Measurements from ENCODE around the gene PPP3CA. TPM values are rescaled to one million over a fixed set of nuclear protein-coding genes. Genes with fewer than 3 reads are reported as not detected.

The PPP3CA gene
- total and polyA plus RNA-seq, 2 of the 13 experiments (the other 11 are each of a cell fraction or from before 2014, with no cell fraction given), result 4.8 to 13.2 TPM

DNA sequence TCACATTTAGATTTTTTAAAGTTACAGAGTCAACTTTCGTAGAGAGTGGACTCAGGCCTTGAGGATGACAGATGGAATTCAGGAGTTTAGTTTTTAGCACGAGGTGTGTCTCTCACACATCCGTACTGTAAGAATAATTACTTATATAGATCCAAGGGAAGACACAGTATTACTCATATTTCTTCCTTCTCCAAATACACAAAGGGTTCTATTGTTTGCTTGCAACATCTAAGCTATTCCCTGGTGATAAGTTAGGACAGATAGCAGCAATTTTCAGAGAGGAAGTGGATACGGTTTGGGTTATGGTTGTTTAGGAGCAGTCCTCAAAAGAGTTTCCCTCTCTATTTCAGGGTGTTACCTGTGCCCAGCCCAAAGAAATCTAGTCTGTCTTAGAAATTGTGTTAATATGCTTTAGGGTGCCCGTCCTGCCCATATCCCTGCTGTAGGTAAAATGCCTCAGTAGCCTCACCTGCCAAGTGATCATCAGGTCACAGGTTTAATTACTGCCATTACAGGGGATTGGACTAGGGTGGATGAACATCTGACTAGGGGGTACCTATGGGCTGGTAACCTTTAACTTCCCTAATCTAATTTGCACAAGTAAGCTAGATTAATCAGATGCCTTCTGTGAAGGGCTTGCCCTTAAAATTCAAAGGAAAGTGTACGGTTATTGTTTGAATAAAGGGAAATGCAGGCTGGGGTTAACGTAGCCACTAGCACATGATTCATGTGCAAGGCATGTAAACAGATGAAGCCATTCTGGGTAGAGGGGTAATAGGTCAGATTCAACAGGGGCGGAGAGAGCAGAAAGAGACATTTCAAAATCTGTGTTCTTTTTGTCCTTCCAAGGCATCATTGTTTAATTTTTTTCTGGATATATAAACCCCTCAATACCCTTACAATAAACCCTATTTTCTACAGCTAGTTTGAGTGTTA is 8.7 kb upstream of the PPP3CA start (continued):
- TF ChIP-seq ZHX2 (IDR thresholded peaks at IDR 0.05; ENCODE audit: low read depth) (no peak), ZHX2 (CRISPR knock-in tag; IDR thresholded peaks at IDR 0.05; ENCODE audit: borderline replicate concordance) (no peak), ZBTB3 (CRISPR knock-in tag; IDR thresholded peaks at IDR 0.05; ENCODE audit: borderline replicate concordance, low read depth) (no peak), LCORL (IDR thresholded peaks at IDR 0.05) (no peak), LCORL (CRISPR knock-in tag; IDR thresholded peaks at IDR 0.05) (peak; percentile 53; the same call in 1 of the 2 replicates), ZNF513 (CRISPR knock-in tag; conservative IDR thresholded peaks at IDR 0.05) (no peak), PHB2 (IDR thresholded peaks at IDR 0.05; ENCODE audit: partially characterized antibody) (no peak), JUND (CRISPR knock-in tag; IDR thresholded peaks at IDR 0.05) (peak; percentile 94), ELF3 (CRISPR knock-in tag; IDR thresholded peaks at IDR 0.05) (peak; percentile 76), TMF1 (CRISPR knock-in tag; IDR thresholded peaks at IDR 0.05; ENCODE audit: low read depth) (no peak), FOXA3 (CRISPR knock-in tag; IDR thresholded peaks at IDR 0.05) (peak; percentile 91), ZNF180 (CRISPR knock-in tag; IDR thresholded peaks at IDR 0.05; ENCODE audit: borderline replicate concordance, low read depth) (no peak), MAFF (IDR thresholded peaks at IDR 0.05; ENCODE audit: low read depth, low read length) (0 out of 2 replicates have a peak, but pooled peaks have one; percentile 1), ZNF652 (CRISPR knock-in tag; IDR thresholded peaks at IDR 0.05; ENCODE audit: borderline replicate concordance, low read depth) (peak; percentile 83), SOX5 (CRISPR knock-in tag; IDR thresholded peaks at IDR 0.05; ENCODE audit: borderline replicate concordance) (peak; percentile 78; the same call in 1 of the 2 replicates), TCF7 (IDR thresholded peaks at IDR 0.05; ENCODE audit: low read depth) (0 out of 2 replicates have a peak, but pooled peaks have one; percentile 28)
- TF ChIP-seq, protein P1, sequence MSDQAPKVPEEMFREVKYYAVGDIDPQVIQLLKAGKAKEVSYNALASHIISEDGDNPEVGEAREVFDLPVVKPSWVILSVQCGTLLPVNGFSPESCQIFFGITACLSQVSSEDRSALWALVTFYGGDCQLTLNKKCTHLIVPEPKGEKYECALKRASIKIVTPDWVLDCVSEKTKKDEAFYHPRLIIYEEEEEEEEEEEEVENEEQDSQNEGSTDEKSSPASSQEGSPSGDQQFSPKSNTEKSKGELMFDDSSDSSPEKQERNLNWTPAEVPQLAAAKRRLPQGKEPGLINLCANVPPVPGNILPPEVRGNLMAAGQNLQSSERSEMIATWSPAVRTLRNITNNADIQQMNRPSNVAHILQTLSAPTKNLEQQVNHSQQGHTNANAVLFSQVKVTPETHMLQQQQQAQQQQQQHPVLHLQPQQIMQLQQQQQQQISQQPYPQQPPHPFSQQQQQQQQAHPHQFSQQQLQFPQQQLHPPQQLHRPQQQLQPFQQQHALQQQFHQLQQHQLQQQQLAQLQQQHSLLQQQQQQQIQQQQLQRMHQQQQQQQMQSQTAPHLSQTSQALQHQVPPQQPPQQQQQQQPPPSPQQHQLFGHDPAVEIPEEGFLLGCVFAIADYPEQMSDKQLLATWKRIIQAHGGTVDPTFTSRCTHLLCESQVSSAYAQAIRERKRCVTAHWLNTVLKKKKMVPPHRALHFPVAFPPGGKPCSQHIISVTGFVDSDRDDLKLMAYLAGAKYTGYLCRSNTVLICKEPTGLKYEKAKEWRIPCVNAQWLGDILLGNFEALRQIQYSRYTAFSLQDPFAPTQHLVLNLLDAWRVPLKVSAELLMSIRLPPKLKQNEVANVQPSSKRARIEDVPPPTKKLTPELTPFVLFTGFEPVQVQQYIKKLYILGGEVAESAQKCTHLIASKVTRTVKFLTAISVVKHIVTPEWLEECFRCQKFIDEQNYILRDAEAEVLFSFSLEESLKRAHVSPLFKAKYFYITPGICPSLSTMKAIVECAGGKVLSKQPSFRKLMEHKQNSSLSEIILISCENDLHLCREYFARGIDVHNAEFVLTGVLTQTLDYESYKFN (CRISPR knock-in tag; conservative IDR thresholded peaks at IDR 0.05), result peak; percentile 58
